Prostate gland (tissue), 2 donors: Measurements from ENCODE around the gene PCP2.

Experiments used
- CTCF ChIP-seq, 4 experiments: fragments of 200-600 bp in 2 of 4; fragments of 450-650 bp in 2 of 4; sonication (generic) in 2 of 4; IDR thresholded peaks; 1 replicate in 3 of 4; 2 replicates in 1 of 4; pipeline ENCODE4 v1.5.1; 2016 to 2019; ENCODE audit warnings: antibody characterized with exemption in 4 of 4, mild to moderate bottlenecking in 2 of 4, moderate library complexity in 2 of 4
- POLR2A ChIP-seq: fragments of 450-650 bp; IDR thresholded peaks from one replicate; pipeline ENCODE4 v1.6.1; 2016; ENCODE audit warnings: antibody characterized with exemption, mild to moderate bottlenecking

- no peak for TF ChIP-seq CTCF (IDR thresholded peaks at IDR 0.05)
- TF ChIP-seq POLR2A, result no peak
Measured at GRCh38 chr19:7647156-7647555, 13.6 kb upstream of the PCP2 start.
